HK-2 (cell line): Measurements from ENCODE around the gene CD40LG.

ENCODE experiments used
- DNase-seq: peaks from one replicate; pipeline ENCODE4 v3.0.0-alpha.2; 2018; ENCODE audit not compliant: unreplicated experiment

Gene CD40LG

GRCh38 chrX:136647677-136648360 is at the start of gene CD40LG:
Gene CD40LG, plus strand, starts transcription at chrX:136648158. Its CDS starts 91 bp downstream, at chrX:136648249.
- no peak for DNase-seq

- no peak for DNase-seq
Measured at GRCh38 chrX:136598631-136599030, 49.3 kb upstream of the CD40LG start.

GRCh38 chrX:136600059-136600458 is 47.9 kb upstream of the CD40LG start:
- DNase-seq, result no peak

GRCh38 chrX:136607236-136607635 is 40.7 kb upstream of the CD40LG start:
- no peak for DNase-seq

- DNase-seq, result no peak
Measured at GRCh38 chrX:136608295-136608933, 39.5 kb upstream of the CD40LG start.

- no peak for DNase-seq
Measured at GRCh38 chrX:136616987-136617685, 30.8 kb upstream of the CD40LG start.

GRCh38 chrX:136619899-136620505 is 28.0 kb upstream of the CD40LG start:
- no peak for DNase-seq

GRCh38 chrX:136620780-136621179 is 27.2 kb upstream of the CD40LG start:
- DNase-seq, result no peak

GRCh38 chrX:136622568-136622967 is 25.4 kb upstream of the CD40LG start:
- no peak for DNase-seq

- DNase-seq, result no peak
Measured at GRCh38 chrX:136623396-136623795, 24.6 kb upstream of the CD40LG start.

GRCh38 chrX:136625246-136625645 is 22.7 kb upstream of the CD40LG start:
- no peak for DNase-seq

- no peak for DNase-seq
Measured at GRCh38 chrX:136626237-136626636, 21.7 kb upstream of the CD40LG start.

- DNase-seq, result no peak
Measured at GRCh38 chrX:136626891-136627290, 21.1 kb upstream of the CD40LG start.

GRCh38 chrX:136627409-136627808 is 20.5 kb upstream of the CD40LG start:
- DNase-seq, result no peak

- no peak for DNase-seq
Measured at GRCh38 chrX:136629084-136629750, 18.7 kb upstream of the CD40LG start.

- no peak for DNase-seq
Measured at GRCh38 chrX:136630881-136631280, 17.1 kb upstream of the CD40LG start.

- DNase-seq, result no peak
Measured at GRCh38 chrX:136635235-136635634, 12.7 kb upstream of the CD40LG start.

- no peak for DNase-seq
Measured at GRCh38 chrX:136636121-136636520, 11.8 kb upstream of the CD40LG start.

- no peak for DNase-seq
Measured at GRCh38 chrX:136639506-136640176, 8.3 kb upstream of the CD40LG start.

GRCh38 chrX:136643243-136643642 is 4.7 kb upstream of the CD40LG start:
- no peak for DNase-seq

- DNase-seq, result no peak
Measured at GRCh38 chrX:136646602-136647239, 1.2 kb upstream of the CD40LG start.
